Panc1 (cell line): ENCODE measurements around the gene F11.

Experiments used
- CTCF ChIP-seq: fragments of 450-650 bp; IDR thresholded peaks from 2 replicates; pipeline ENCODE4 v1.5.1; 2017; ENCODE audit warnings: mild to moderate bottlenecking
- POLR2AphosphoS5 ChIP-seq: IDR thresholded peaks from 2 replicates; pipeline ENCODE4 v1.6.1; 2012; ENCODE audit warnings: mild to moderate bottlenecking, low read depth, low read length, moderate library complexity
- REST ChIP-seq, 2 experiments: IDR thresholded peaks; 2 replicates each; pipeline ENCODE4 v1.6.1; 2011 to 2012; ENCODE audit warnings: low read depth in 2 of 2, control low read depth in 1 of 2, low read length in 1 of 2, mild to moderate bottlenecking in 1 of 2, moderate library complexity in 1 of 2; ENCODE audit not compliant: insufficient read depth in 1 of 2
- TCF7L2 ChIP-seq: IDR thresholded peaks from 2 replicates; pipeline ENCODE4 v1.6.1; 2011; ENCODE audit warnings: mild to moderate bottlenecking, low read depth, low read length, inconsistent platforms

GRCh38 chr4:186227744-186228513 lies 38.1 kb upstream of the F11 start:
- TF ChIP-seq CTCF (no peak), REST (IDR thresholded peaks at IDR 0.05; ENCODE audit: insufficient read depth in 1 of 2, low read depth in 2 of 2, low read length in 1 of 2) (no peak), POLR2AphosphoS5 (no peak), TCF7L2 (no peak)
